OCI-LY1 (cell line): ENCODE data around the gene PEX13.

ENCODE experiments used
- CTCF ChIP-seq: fragments of 200-600 bp; sonication (generic), shearing (Covaris generic); IDR thresholded peaks from 2 replicates; pipeline ENCODE4 v1.5.1; 2017; ENCODE audit warnings: mild to moderate bottlenecking, antibody characterized with exemption, low read length, moderate library complexity, mixed read lengths
- EZH2 ChIP-seq: fragments of 200-600 bp; sonication (generic), shearing (Covaris generic); IDR thresholded peaks from 2 replicates; pipeline ENCODE4 v1.8.0; 2017; ENCODE audit warnings: borderline replicate concordance, mixed run types, mild to moderate bottlenecking, antibody characterized with exemption, low read length, moderate library complexity, mixed read lengths

DNA sequence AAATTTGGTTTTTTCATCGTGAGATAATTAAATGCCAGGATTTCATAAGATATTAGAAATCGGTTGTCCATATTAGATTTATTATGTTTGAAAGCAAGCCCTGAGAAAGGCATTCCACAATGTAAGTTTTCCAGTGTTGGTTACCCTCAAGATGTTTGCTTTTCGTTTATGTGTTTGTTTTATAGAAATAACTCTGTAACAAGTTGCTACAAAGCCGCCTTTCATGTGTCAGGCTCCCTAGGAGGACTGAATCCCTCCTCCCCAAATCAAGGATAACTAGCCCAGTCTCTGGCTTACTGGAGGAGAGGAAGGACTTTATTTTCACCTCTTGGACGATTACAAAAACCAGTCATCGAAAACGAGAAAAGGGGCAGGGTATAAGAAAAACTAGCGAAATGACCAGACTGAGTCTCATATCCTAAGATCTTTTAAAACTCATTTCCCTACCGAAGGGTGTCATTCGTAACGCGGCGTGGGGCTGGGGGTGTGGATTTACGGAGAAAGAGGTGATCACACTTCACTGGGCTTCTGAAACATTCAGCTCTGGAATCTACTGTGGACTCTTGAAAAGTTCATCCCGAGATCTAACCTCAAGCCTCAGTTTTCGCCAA is 1.0 kb upstream of the PEX13 start:
- TF ChIP-seq CTCF = no peak
- TF ChIP-seq EZH2 = no peak
